HS-27A (cell line): ENCODE results near the gene LHX3.

ENCODE experiments used
- DNase-seq: peaks from one replicate; pipeline ENCODE4 v3.0.0-alpha.2; 2012; ENCODE audit warnings: low read depth, missing footprints

LHX3 gene

DNA sequence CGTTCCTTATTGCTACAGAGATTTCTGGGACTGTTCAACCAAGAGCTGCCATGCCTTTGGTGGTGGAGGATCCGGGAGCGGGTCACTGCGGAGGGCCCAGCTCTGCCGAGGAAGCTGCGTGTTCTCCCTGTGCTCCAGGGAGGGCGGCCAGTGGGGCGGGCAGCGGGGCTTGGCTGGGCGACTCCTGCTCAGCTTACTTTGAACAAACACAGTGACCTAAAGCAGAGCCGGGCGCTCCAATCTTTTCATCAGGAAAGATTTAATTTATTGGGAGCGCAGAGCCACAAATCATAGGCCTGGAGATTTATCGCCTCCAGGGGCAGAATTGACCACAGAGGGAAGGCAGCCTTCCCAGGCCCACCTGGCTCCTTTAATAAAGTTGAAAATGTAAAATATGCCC, 27.7 kb downstream of the LHX3 start:
- no peak for DNase-seq

- DNase-seq: no peak
Observed at GRCh38 chr9:136175616-136176197, 29.2 kb downstream of the LHX3 start.

DNA sequence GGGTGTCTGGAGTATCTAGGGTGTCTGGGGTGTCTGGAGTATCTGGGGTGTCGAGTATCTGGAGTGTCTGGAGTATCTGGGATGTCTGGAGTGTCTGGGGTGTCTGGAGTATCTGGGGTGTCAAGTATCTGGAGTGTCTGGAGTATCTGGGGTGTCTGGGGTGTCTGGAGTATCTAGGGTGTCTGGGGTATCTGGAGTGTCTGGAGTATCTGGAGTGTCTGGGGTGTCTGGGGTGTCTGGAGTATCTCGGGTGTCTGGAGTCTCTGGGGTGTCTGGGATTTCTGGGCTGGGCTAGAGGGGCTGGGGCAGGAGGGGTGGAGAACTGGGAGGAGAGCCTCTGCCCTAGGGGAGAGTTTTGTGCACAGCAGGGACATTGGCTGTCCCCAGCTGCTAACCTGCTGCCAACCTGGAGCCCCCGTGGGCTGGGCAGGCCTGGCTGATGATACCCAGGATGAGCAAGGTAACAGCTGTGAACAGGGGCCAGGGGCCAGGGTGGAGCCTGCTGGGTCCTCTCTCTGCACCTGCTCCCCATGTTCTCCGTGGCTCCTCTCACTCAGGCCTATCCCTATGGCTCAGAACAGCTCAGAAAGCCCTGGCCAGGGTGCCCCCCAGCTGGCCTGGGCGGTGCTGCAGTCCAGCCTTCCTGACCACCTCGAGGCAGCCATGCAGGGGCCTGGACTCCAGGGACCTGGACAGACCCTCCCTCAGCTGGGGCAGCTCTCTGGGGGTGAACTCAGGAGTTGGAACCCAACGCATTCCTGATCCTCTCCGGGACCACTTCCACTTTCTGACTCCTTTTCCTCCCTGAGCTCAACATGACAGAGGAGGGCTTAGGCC, 29.9 kb downstream of the LHX3 start:
- no peak for DNase-seq

GRCh38 chr9:136173648-136174290, 31.2 kb downstream of the LHX3 start:
- DNase-seq: no peak

DNA sequence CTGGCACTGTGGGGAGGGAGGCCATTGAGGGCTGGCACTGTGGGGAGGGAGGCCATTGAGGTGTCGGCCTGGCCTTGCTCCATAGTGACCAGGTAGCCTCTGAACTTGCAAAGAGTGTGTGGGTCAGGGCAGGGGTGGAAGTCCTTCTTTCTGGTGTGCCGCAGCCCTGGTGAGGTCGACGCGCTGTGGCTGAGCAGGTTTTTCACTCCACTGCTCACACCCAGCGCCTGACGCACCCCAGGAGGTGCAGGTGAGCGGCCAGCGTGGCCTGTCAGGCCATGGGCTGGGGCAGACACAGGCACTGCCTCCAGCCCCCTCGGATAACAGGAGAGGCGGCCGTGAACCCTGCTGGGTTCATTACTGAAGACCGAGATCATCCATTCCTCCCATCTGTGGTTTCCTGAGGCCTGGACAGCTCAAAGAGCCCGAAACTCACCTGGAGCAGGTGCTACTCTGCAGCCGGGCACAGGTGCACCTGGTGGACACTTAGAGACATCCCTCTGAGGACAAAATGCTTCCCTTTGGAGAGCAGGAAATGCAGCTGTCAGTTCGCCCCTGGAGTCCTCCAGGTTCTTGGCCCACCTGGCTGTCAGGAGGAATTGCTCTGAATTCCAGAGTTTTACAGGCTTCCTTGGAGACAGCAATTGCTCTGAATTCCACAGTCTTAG, 32.4 kb downstream of the LHX3 start:
- no peak for DNase-seq

- no peak for DNase-seq
Observed at GRCh38 chr9:136171801-136172411, 33.0 kb downstream of the LHX3 start.

DNA sequence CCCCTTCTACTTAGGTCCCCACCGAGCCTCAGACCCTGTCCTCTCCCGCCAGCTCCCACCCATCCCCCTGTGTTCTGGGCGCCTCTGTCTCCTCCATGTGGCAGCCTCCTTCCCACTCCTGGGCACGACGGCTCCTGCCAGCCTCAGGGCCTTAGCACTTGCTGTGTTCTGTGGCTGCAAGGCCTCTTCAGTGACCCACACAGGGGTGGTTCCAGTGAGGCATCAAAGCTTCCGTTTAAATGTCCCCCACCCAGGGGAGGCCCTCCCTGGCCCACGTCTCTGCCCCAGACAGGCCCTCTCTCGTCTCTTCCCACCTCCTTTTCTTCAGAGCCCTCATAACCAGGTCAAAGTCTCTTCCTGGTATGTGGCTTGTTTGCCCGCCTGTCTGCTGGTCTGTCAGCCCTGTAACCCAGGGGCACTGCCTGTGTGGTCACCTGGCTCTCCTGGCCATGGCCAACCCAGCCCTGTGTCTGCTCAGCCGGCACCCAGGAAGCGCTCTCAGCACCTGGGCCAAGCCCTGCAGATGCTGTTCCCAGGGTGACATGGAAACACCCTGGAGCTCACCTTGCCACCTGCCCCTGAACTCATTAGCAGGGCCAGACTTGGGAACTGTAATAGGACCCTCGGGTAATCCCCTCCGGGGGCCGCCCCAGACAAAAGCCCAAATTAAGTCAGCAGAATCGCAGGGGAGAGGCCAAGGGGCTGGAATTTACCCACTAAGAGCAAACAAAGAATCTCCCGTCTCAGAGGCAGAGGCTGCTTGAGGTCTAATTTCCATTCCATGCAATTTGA, 33.7 kb downstream of the LHX3 start:
- no peak for DNase-seq

DNA sequence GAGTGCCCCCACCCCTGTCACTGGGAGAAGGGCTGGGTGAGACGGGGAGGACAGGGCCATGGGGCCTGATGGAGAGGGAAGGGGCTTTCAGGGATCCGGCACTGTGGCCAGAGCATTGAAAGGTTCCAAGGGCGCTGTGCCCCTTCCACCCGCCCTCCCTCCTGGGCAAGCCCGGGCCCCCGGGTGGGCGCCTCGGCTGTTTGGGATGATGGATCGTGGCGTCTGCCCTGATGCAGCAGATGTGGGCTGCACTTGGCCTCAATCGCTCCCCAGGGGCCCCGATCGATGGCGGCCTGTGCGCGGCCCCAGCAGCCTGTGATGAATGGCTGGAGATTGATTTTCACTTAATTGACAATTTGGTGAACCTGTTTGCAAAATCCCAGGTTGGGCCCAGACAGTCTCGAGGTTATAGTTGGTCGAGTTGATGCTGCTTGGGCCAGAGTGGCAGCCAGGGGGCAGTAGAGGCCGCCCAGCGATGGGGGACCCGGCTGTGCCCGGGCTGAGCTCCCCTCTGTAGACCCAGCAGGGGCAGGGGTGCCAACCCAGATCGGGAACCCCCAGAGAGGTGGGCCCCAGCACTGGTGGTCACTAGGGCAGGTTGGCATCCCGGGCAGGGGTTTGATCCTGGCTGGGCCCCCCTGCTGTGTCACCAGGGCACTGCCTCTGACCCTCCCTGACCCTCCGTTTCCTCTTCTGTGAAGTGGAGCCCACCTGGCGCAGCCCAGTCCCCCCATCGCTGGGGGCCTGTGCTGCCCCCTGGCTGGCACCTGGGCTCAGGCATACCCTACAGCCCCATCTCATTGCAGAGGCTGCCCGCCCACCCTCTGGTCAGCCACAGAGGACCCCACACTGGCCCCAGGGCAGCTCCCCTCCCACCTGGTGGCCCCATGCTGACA, 34.7 kb downstream of the LHX3 start:
- DNase-seq: no peak

DNA sequence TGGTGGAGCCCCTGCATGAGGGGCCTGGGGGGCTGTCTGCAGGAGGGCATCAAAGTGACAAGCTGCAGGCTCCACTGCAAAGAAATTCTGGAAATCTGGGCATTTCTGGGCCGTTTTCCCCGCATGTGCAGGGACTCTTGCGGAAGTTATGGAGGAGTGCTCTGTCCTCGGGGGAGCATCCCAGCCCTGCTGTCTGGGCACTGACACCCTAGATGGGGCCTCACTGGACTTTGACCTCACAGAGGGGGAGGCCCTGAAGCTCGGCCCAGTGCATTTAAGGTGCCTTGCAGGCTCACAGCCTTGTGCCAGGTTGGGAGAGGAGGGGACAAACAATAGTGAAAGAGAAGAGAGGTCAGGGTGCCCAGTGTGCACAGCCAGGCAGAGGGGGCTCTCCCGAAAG, 35.4 kb downstream of the LHX3 start:
- DNase-seq: no peak

DNA sequence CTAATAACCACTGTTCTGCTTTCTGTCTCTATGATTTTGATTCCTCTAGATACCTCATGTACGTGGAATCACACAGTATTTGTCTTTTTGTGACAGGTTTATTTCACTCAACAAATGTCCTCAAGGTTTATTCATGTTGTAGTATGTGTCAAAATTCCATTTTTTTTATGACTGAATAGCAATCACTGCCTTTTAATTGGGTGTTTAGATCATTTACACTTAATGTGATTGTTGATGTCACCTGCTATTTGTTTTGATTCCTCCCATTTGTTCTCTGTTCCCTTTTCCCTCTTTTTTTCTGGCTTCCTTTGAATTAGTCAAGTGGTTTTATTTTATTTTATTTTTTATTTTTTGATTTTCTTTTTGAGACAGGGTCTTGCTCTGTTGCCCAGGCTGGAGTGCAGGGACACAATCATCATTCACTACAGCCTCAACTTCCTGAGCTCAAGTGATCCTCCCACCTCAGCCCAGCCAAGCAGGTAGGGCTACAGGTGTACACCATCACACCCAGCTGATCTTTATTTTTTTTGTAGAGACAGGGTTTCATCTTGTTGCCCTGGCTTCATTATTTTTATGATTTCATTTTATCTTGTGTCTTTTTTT, 41.6 kb downstream of the LHX3 start:
- DNase-seq: no peak

GRCh38 chr9:136160995-136161610, 43.8 kb downstream of the LHX3 start:
- no peak for DNase-seq

GRCh38 chr9:136160381-136160841, 44.5 kb downstream of the LHX3 start:
- no peak for DNase-seq

DNA sequence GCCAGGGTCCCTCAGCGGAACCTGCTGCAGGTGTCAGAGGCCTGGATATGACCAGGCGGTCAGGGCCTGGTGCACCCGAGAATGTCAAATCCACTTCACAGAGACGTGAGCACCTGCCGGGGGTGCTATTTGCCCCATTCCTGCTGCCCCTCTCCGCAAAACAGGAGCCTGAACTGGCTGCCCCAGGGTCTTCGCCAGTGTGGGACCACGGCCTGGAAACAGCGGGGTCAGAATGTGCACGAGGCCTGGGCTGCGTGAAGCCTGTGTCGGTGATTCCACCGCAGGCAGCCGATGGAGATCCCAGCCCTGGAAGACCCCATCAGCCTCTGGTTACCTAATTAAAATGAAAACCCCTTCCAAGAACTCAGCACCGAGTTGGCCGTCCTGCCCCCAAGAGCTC, 45.1 kb downstream of the LHX3 start:
- no peak for DNase-seq

- no peak for DNase-seq
Observed at GRCh38 chr9:136157477-136158265, 47.3 kb downstream of the LHX3 start.

DNA sequence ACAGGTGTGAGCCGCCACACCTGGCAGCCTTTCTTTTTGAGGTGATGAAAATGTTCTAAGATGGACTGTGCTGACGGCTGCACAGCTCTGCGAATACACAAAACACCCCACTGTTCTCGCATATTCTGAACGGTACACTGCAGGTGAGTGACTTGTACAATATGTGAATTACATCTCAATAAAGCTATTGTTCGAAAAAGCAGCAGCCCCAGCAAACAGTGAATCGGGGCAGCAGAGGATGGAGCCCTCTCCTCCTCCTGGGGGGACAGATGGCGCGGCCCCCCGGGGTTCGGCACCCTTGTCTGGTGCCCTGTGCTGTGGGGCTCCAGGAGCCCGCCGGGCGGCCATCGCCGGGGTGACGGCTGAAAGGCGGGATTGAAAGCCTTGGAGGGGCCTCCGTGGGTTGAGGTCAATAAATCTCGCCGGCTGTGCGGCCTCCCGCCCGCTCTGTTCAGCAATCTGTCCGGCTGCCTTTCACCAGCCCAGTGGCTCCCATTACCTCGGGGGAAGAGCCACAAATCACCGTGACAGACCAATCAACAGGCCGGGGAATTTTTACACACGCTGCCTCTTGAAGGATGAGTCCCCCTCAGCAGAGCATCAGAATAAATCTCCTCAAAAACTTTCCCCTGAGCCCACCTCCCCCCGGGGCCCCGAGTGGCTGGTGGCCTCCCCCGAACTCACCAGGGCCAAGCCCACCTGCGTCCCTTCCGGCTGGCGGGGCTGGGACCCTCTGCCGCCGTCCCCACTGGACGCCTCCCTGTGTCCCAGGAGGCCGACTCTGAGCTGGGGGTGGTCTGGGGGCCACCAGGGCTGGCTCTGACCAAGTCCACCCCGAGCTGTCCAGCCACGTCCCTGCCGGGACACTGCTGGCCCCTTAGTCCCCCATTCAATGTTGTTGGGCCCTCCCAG, 48.5 kb downstream of the LHX3 start:
- DNase-seq: no peak

DNA sequence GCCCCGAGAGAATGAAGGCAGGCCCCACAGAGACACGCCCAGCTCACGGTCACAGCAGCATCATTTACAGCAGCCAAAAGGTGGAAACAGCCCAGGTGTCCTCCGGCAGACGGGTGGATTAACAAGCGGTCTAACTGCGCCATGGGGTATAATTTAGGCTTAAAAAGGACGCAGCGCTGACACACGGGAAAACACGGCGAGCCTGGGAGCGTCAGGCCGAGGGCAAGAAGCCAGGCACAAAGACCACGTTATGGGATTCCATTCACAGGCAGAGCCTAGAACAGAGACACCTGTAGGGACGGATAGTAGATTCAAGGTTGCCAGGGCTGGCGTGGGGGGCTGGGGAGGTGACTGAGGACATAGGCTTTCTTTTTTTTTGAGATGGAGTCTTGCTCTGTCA, 49.4 kb downstream of the LHX3 start:
- no peak for DNase-seq

GRCh38 chr9:136154943-136155342, 50.0 kb downstream of the LHX3 start:
- DNase-seq: no peak
